GM12872 (cell line): ENCODE measurements around the gene SMAD1.

Experiments used
- TF ChIP-seq, protein P1 (sequence below): IDR thresholded peaks from 3 replicates; pipeline ENCODE4 v1.5.1; 2011; ENCODE audit warnings: low read depth, mild to moderate bottlenecking, low read length, moderate library complexity; ENCODE audit not compliant: insufficient read depth

Gene SMAD1

GRCh38 chr4:145481942-145482208 is 222 bp downstream of the SMAD1 start:
- TF ChIP-seq, protein P1, sequence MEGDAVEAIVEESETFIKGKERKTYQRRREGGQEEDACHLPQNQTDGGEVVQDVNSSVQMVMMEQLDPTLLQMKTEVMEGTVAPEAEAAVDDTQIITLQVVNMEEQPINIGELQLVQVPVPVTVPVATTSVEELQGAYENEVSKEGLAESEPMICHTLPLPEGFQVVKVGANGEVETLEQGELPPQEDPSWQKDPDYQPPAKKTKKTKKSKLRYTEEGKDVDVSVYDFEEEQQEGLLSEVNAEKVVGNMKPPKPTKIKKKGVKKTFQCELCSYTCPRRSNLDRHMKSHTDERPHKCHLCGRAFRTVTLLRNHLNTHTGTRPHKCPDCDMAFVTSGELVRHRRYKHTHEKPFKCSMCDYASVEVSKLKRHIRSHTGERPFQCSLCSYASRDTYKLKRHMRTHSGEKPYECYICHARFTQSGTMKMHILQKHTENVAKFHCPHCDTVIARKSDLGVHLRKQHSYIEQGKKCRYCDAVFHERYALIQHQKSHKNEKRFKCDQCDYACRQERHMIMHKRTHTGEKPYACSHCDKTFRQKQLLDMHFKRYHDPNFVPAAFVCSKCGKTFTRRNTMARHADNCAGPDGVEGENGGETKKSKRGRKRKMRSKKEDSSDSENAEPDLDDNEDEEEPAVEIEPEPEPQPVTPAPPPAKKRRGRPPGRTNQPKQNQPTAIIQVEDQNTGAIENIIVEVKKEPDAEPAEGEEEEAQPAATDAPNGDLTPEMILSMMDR = no peak

GRCh38 chr4:145482209-145483037 is 770 bp downstream of the SMAD1 start:
- TF ChIP-seq, protein P1 = no peak

- TF ChIP-seq, protein P1 = no peak
Measured at GRCh38 chr4:145483514-145483913, 1.9 kb downstream of the SMAD1 start.

- TF ChIP-seq, protein P1 = no peak
Measured at GRCh38 chr4:145484225-145484846, 2.7 kb downstream of the SMAD1 start.

DNA sequence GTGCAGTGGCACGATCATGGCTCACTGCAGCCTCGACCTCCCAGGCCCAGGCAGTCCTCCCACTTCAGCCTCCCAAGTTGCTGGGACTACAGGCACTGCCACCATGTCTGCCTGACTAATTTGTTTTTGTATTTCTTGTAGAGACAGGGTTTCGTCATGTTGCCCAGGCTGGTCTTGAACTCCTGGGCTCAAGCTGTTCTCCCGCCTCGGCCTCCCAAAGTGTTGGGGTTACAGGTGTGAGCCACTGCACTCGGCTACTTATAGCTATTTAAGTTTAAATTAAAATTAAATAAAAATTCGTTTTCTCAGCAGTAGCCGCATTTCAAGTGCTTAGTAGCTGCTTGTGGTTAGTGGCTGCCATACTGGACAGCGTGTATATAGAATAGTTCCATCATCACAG is 3.5 kb downstream of the SMAD1 start:
- TF ChIP-seq, protein P1 = no peak

DNA sequence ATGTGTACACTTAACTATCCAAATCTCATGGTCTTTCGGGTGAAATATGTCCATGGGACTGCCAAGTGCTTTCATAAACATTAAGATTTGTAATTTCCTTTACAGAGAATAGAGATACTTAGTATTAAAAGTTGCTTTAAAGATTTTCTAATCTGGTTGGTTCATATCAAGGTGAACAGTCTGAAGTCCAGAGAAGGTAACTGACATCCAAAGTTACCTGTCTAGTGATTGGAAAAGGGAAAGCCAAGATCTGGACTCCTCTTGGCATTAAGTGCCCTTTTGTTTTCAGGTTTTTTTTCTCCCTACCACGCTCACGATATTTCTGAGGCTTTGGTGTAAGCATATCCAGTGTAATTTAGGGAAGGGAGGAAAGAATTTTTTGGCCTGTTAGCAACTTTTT is 5.0 kb downstream of the SMAD1 start:
- TF ChIP-seq, protein P1 = no peak

GRCh38 chr4:145487631-145488030 is 6.0 kb downstream of the SMAD1 start:
- TF ChIP-seq, protein P1 = no peak
